H1 (cell line): ENCODE data around the gene ATAD3A.

Source experiments
- ATF3 ChIP-seq: IDR thresholded peaks from 2 replicates; pipeline ENCODE4 v1.6.1; 2011; ENCODE audit warnings: low read depth, mild to moderate bottlenecking, low read length; ENCODE audit not compliant: insufficient read depth
- BRCA1 ChIP-seq: IDR thresholded peaks from 2 replicates; pipeline ENCODE4 v1.6.1; 2012; ENCODE audit warnings: low read depth, low read length, improper control_type of control experiment
- CTCF ChIP-seq, 3 experiments: IDR thresholded peaks; 1 replicate in 2 of 3; 2 replicates in 1 of 3; pipeline versions ENCODE4 v1.5.1 to v1.6.1; 2011; ENCODE audit warnings: low read length in 3 of 3, mild to moderate bottlenecking in 3 of 3, inconsistent platforms in 2 of 3, low read depth in 1 of 3, moderate library complexity in 1 of 3; ENCODE audit not compliant: insufficient read depth in 1 of 3; ENCODE audit errors: control extremely low read depth in 1 of 3
- JUND ChIP-seq: IDR thresholded peaks from 2 replicates; pipeline ENCODE4 v1.6.1; 2011; ENCODE audit warnings: mild to moderate bottlenecking, improper control_type of control experiment, low read length
- MAX ChIP-seq: IDR thresholded peaks from 2 replicates; pipeline ENCODE4 v1.6.1; 2012; ENCODE audit warnings: inconsistent platforms
- POLR2A ChIP-seq, 2 experiments: IDR thresholded peaks; 1 replicate in 1 of 2; 2 replicates in 1 of 2; pipeline ENCODE4 v1.6.1; 2011; ENCODE audit warnings: low read depth in 2 of 2, low read length in 2 of 2, mild to moderate bottlenecking in 2 of 2; ENCODE audit errors: control extremely low read depth in 1 of 2
- POLR2AphosphoS5 ChIP-seq: IDR thresholded peaks from 2 replicates; pipeline ENCODE4 v1.6.1; 2011; ENCODE audit warnings: low read depth, low read length
- TAF7 ChIP-seq: optimal IDR thresholded peaks from 2 replicates; pipeline ENCODE3; 2011; ENCODE audit warnings: low read depth, mild to moderate bottlenecking, inconsistent platforms, low read length, moderate library complexity, borderline replicate concordance

- TF ChIP-seq ATF3 (no peak), JUND (no peak), POLR2AphosphoS5 (no peak), CTCF (IDR thresholded peaks at IDR 0.05; ENCODE audit: control extremely low read depth in 1 of 3, insufficient read depth in 1 of 3, low read depth in 1 of 3, low read length in 3 of 3) (no peak), BRCA1 (no peak), MAX (no peak), POLR2A (IDR thresholded peaks at IDR 0.05; ENCODE audit: control extremely low read depth in 1 of 2, low read depth in 2 of 2, low read length in 2 of 2) (no peak), TAF7 (no peak)
Observed at GRCh38 chr1:1462318-1462966, 49.5 kb upstream of the ATAD3A start.
